WTC11 (cell line): ENCODE data around the gene DPP8.

Experiments
- ATF1 ChIP-seq: sonication (generic); formaldehyde crosslinking; IDR thresholded peaks from 2 replicates; pipeline ENCODE4 v1.8.1; 2023; ENCODE audit warnings: mild to moderate bottlenecking, moderate library complexity, missing genetic modification reagents
- CBFB ChIP-seq: sonication (generic); formaldehyde crosslinking; IDR thresholded peaks from 2 replicates; pipeline ENCODE4 v1.8.1; 2022; ENCODE audit warnings: mild to moderate bottlenecking, low read depth, missing genetic modification reagents
- CTCF ChIP-seq: fragments of 200-600 bp; IDR thresholded peaks from 2 replicates; pipeline ENCODE4 v1.8.0; 2022; ENCODE audit warnings: antibody characterized with exemption
- ELF4 ChIP-seq: sonication (generic); formaldehyde crosslinking; IDR thresholded peaks from 2 replicates; pipeline ENCODE4 v1.8.1; 2022; ENCODE audit warnings: low read depth, mild to moderate bottlenecking, moderate library complexity, missing genetic modification reagents
- ESRRA ChIP-seq: sonication (generic); formaldehyde crosslinking; IDR thresholded peaks from 2 replicates; pipeline ENCODE4 v1.8.1; 2022; ENCODE audit warnings: mild to moderate bottlenecking, missing genetic modification reagents, borderline replicate concordance
- GABPB1 ChIP-seq: sonication (generic); formaldehyde crosslinking; IDR thresholded peaks from 2 replicates; pipeline ENCODE4 v1.8.1; 2023; ENCODE audit warnings: mild to moderate bottlenecking, missing genetic modification reagents
- MAX ChIP-seq: sonication (generic); formaldehyde crosslinking; IDR thresholded peaks from 2 replicates; pipeline ENCODE4 v1.8.0; 2022; ENCODE audit warnings: mild to moderate bottlenecking, missing genetic modification reagents
- MLX ChIP-seq: sonication (generic); formaldehyde crosslinking; IDR thresholded peaks from 2 replicates; pipeline ENCODE4 v1.8.1; 2023; ENCODE audit warnings: mild to moderate bottlenecking, missing genetic modification reagents, moderate library complexity
- STAT6 ChIP-seq: sonication (generic); formaldehyde crosslinking; conservative IDR thresholded peaks from 2 replicates; pipeline ENCODE4 v1.8.1; 2023; ENCODE audit warnings: mild to moderate bottlenecking, low read depth, missing genetic modification reagents, moderate library complexity
- USF1 ChIP-seq: sonication (generic); formaldehyde crosslinking; IDR thresholded peaks from 2 replicates; pipeline ENCODE4 v1.8.0; 2022; ENCODE audit warnings: mild to moderate bottlenecking, missing genetic modification reagents
- USF2 ChIP-seq: sonication (generic); formaldehyde crosslinking; IDR thresholded peaks from 2 replicates; pipeline ENCODE4 v1.8.1; 2023; ENCODE audit warnings: mild to moderate bottlenecking, missing genetic modification reagents, moderate library complexity
- ZNF263 ChIP-seq: sonication (generic); formaldehyde crosslinking; IDR thresholded peaks from 2 replicates; pipeline ENCODE4 v1.8.1; 2022; ENCODE audit warnings: low read depth, mild to moderate bottlenecking, moderate library complexity, missing genetic modification reagents
- ZNF416 ChIP-seq: fragments of 250-450 bp; sonication (Bioruptor Pico); IDR thresholded peaks from 2 replicates; pipeline ENCODE4 v1.9.0; 2021; ENCODE audit warnings: mild to moderate bottlenecking, inconsistent platforms
- ZNF671 ChIP-seq: fragments of 250-450 bp; sonication (Bioruptor Pico); IDR thresholded peaks from 2 replicates; pipeline ENCODE4 v1.8.0; 2021; ENCODE audit warnings: mild to moderate bottlenecking

GRCh38 chr15:65553691-65554090 is 36.2 kb upstream of the DPP8 start:
- TF ChIP-seq ZNF416 (CRISPR knock-in tag) = no peak
- TF ChIP-seq CTCF = no peak
- no peak for TF ChIP-seq USF1 (CRISPR knock-in tag)
- TF ChIP-seq MAX (CRISPR knock-in tag) = no peak
- no peak for TF ChIP-seq GABPB1 (CRISPR knock-in tag)
- no peak for TF ChIP-seq CBFB (CRISPR knock-in tag)
- TF ChIP-seq ATF1 = no peak
- TF ChIP-seq ZNF671 (CRISPR knock-in tag) = no peak
- TF ChIP-seq ZNF263 (CRISPR knock-in tag) = no peak
- no peak for TF ChIP-seq MLX (CRISPR knock-in tag)
- no peak for TF ChIP-seq USF2 (CRISPR knock-in tag)
- no peak for TF ChIP-seq STAT6 (CRISPR knock-in tag)
- no peak for TF ChIP-seq ESRRA (CRISPR knock-in tag)
- TF ChIP-seq ELF4 (CRISPR knock-in tag) = no peak
